Liver (tissue), 9 donors: Measurements from ENCODE around the gene ATCAY. TPM values are rescaled to one million over a fixed set of nuclear protein-coding genes. Genes with fewer than 3 reads are reported as not detected.

Experiments
- DNase-seq: peaks from one replicate; pipeline ENCODE4 v3.0.0-alpha.2; 2017; ENCODE audit warnings: low spot score
- H3K27ac ChIP-seq, 2 donors: one replicate each; pipeline ENCODE4 v1.7.0; 2013; ENCODE audit warnings: inconsistent platforms in 2 of 2, low read length in 2 of 2, control low read depth in 1 of 2, low read depth in 1 of 2, mild to moderate bottlenecking in 1 of 2
- H3K27me3 ChIP-seq, 4 donors: one replicate each; pipeline versions ENCODE4 v1.6.1 to v1.7.0; 2013; ENCODE audit warnings: low read length in 3 of 4, inconsistent platforms in 1 of 4, mild to moderate bottlenecking in 1 of 4, moderate library complexity in 1 of 4; ENCODE audit not compliant: control insufficient read depth in 4 of 4, insufficient read depth in 4 of 4
- H3K36me3 ChIP-seq, 4 donors: one replicate each; pipeline versions ENCODE4 v1.6.1 to v1.7.0; 2013; ENCODE audit warnings: low read length in 3 of 4, mild to moderate bottlenecking in 3 of 4, low read depth in 1 of 4, moderate library complexity in 1 of 4; ENCODE audit not compliant: control insufficient read depth in 4 of 4, insufficient read depth in 3 of 4
- H3K4me1 ChIP-seq, 4 donors: one replicate each; pipeline versions ENCODE4 v1.6.1 to v1.7.0; 2013; ENCODE audit warnings: low read length in 3 of 4, mild to moderate bottlenecking in 3 of 4, moderate library complexity in 1 of 4; ENCODE audit not compliant: control insufficient read depth in 4 of 4, insufficient read depth in 4 of 4
- H3K4me3 ChIP-seq, 3 donors: one replicate each; pipeline versions ENCODE4 v1.6.1 to v1.7.0; 2013; ENCODE audit warnings: low read length in 3 of 3, control low read depth in 1 of 3, low read depth in 1 of 3, mild to moderate bottlenecking in 1 of 3
- H3K9ac ChIP-seq, 2 donors: one replicate each; pipeline ENCODE4 v1.7.0; 2013; ENCODE audit warnings: low read length in 2 of 2, mild to moderate bottlenecking in 2 of 2, moderate library complexity in 2 of 2, control low read depth in 1 of 2, low read depth in 1 of 2
- H3K9me3 ChIP-seq, 4 donors: one replicate each; pipeline versions ENCODE4 v1.6.1 to v1.7.0; 2013; ENCODE audit warnings: low read length in 3 of 4; ENCODE audit not compliant: control insufficient read depth in 4 of 4
- EGR1 ChIP-seq, 2 donors: IDR thresholded peaks; 2 replicates each; pipeline ENCODE4 v1.6.1; 2016 to 2018; ENCODE audit warnings: antibody characterized with exemption in 2 of 2, low read depth in 2 of 2
- FOXA1 ChIP-seq: IDR thresholded peaks from 2 replicates; pipeline ENCODE4 v1.6.1; 2016; ENCODE audit warnings: antibody characterized with exemption
- FOXA2 ChIP-seq: IDR thresholded peaks from 2 replicates; pipeline ENCODE4 v1.6.1; 2016; ENCODE audit warnings: antibody characterized with exemption
- GABPA ChIP-seq, 2 donors: IDR thresholded peaks in 1 of 2; conservative IDR thresholded peaks in 1 of 2; 2 replicates each; pipeline ENCODE4 v1.6.1; 2016; ENCODE audit warnings: antibody characterized with exemption in 2 of 2, mild to moderate bottlenecking in 1 of 2, moderate library complexity in 1 of 2
- HNF4A ChIP-seq, 2 donors: conservative IDR thresholded peaks; 2 replicates each; pipeline ENCODE4 v1.6.1; 2016; ENCODE audit warnings: antibody characterized with exemption in 2 of 2, mild to moderate bottlenecking in 2 of 2
- HNF4G ChIP-seq: IDR thresholded peaks from 2 replicates; pipeline ENCODE4 v1.6.1; 2016; ENCODE audit warnings: antibody characterized with exemption
- JUND ChIP-seq, 2 donors: IDR thresholded peaks; 2 replicates each; pipeline ENCODE4 v1.6.1; 2016; ENCODE audit warnings: antibody characterized with exemption in 2 of 2
- NR2F2 ChIP-seq: IDR thresholded peaks from 2 replicates; pipeline ENCODE4 v1.6.1; 2016; ENCODE audit warnings: antibody characterized with exemption
- RAD21 ChIP-seq, 2 donors: IDR thresholded peaks; 2 replicates each; pipeline ENCODE4 v1.6.1; 2016; ENCODE audit warnings: antibody characterized with exemption in 2 of 2, mild to moderate bottlenecking in 2 of 2
- REST ChIP-seq: IDR thresholded peaks from 2 replicates; pipeline ENCODE4 v1.6.1; 2016; ENCODE audit warnings: antibody characterized with exemption, mild to moderate bottlenecking
- RXRA ChIP-seq, 2 donors: IDR thresholded peaks; 2 replicates each; pipeline ENCODE4 v1.6.1; 2017 to 2018; ENCODE audit warnings: antibody characterized with exemption in 2 of 2, mild to moderate bottlenecking in 1 of 2
- SP1 ChIP-seq: IDR thresholded peaks from 2 replicates; pipeline ENCODE4 v1.6.1; 2018; ENCODE audit warnings: antibody characterized with exemption, mild to moderate bottlenecking
- TAF1 ChIP-seq: conservative IDR thresholded peaks from 2 replicates; pipeline ENCODE4 v1.6.1; 2016; ENCODE audit warnings: antibody characterized with exemption, mild to moderate bottlenecking
- YY1 ChIP-seq: IDR thresholded peaks from 2 replicates; pipeline ENCODE4 v1.6.1; 2016; ENCODE audit warnings: antibody characterized with exemption, mild to moderate bottlenecking
- ZBTB33 ChIP-seq: IDR thresholded peaks from 2 replicates; pipeline ENCODE4 v1.6.1; 2016; ENCODE audit warnings: antibody characterized with exemption
- WGBS: extraction: QIAGEN DNeasy Blood & Tissue Kit; methylation state at CpG from one replicate; pipeline ENCODE4 v1.1.7; 2013; 5-methylcytosine and 5-hydroxymethylcytosine counted together
- polyA plus RNA-seq, 2 donors: library from polyadenylated mRNA; stranded (reverse) in 1 of 2; unstranded in 1 of 2; fragments of 200-250 nt in 1 of 2; fragments of >200 nt in 1 of 2; fragmentation: Nextera tagmentation in 1 of 2; extraction: Ambion mirVana in 1 of 2; gene quantifications; one replicate each; pipeline versions ENCODE4 v1.2.1 to v1.2.3, GENCODE V29; 2013 to 2015
- total RNA-seq, 2 donors: library from RNA; depleted of rRNA; stranded (reverse); fragments of >200 nt; gene quantifications; one replicate each; pipeline ENCODE4 v1.2.3, GENCODE V29; 2014
- TF ChIP-seq, protein P1 (sequence below): IDR thresholded peaks from 2 replicates; pipeline ENCODE4 v1.6.1; 2016; ENCODE audit warnings: antibody characterized with exemption
- TF ChIP-seq, protein P2 (sequence below): IDR thresholded peaks from 2 replicates; pipeline ENCODE4 v1.6.1; 2016; ENCODE audit warnings: antibody characterized with exemption
- TF ChIP-seq, protein P3 (sequence below): fragments of 150-350 bp; IDR thresholded peaks from 2 replicates; pipeline ENCODE4 v1.5.1; 2017; ENCODE audit warnings: improper control_type of control experiment, low read depth, low read length; ENCODE audit not compliant: missing input control
- donor health status: healthy.
- donor health status: healthy.
- donor health status: healthy.
- donor health status: healthy.
- donor health status: healthy.

The ATCAY gene
- total and polyA plus RNA-seq, 4 donors: not detected

- Histone ChIP-seq H3K4me3 (no peak overlapping the region), H3K27me3 (no peaks in the 10 kb centered on the region), H3K27ac (no peak overlapping the region), H3K9ac (no peak overlapping the region), H3K4me1 (no peaks in the 10 kb centered on the region), H3K9me3 (no peaks in the 10 kb centered on the region), H3K36me3 (no peaks in the 10 kb centered on the region)
- no peak for TF ChIP-seq RXRA (IDR thresholded peaks at IDR 0.05)
- no peak for DNase-seq
- WGBS: 85% methylated on average over 12 of the region's 12 CpGs
These were observed 23.0 kb upstream of the ATCAY start for GRCh38 chr19:3857449-3858003.

- Histone ChIP-seq H3K36me3 (no peaks in the 10 kb centered on the region), H3K9me3 (no peaks in the 10 kb centered on the region), H3K4me1 (no peaks in the 10 kb centered on the region), H3K4me3 (no peak overlapping the region), H3K27me3 (peaks cover 0 to 3% (median 0%) of the 10 kb centered on the region in 4 donors), H3K27ac (no peak overlapping the region), H3K9ac (no peak overlapping the region)
- DNase-seq: no peak
- no peak for TF ChIP-seq HNF4A (conservative IDR thresholded peaks at IDR 0.05)
- no peak for TF ChIP-seq REST
- TF ChIP-seq HNF4G: no peak
- TF ChIP-seq GABPA (IDR thresholded peaks at IDR 0.05 in 1 of 2, conservative IDR thresholded peaks at IDR 0.05 in 1 of 2): no peak
- TF ChIP-seq FOXA2: no peak
- no peak for TF ChIP-seq SP1
- no peak for TF ChIP-seq YY1
- TF ChIP-seq, protein P1, sequence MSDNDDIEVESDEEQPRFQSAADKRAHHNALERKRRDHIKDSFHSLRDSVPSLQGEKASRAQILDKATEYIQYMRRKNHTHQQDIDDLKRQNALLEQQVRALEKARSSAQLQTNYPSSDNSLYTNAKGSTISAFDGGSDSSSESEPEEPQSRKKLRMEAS: no peak
- TF ChIP-seq EGR1 (IDR thresholded peaks at IDR 0.05; ENCODE audit: low read depth in 2 of 2): no peak
- TF ChIP-seq ZBTB33: no peak
- TF ChIP-seq JUND (IDR thresholded peaks at IDR 0.05): no peak
- TF ChIP-seq NR2F2: no peak
- no peak for TF ChIP-seq TAF1
- TF ChIP-seq, protein P2, sequence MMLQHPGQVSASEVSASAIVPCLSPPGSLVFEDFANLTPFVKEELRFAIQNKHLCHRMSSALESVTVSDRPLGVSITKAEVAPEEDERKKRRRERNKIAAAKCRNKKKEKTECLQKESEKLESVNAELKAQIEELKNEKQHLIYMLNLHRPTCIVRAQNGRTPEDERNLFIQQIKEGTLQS: no peak
- TF ChIP-seq RAD21 (IDR thresholded peaks at IDR 0.05): no peak
- no peak for TF ChIP-seq RXRA (IDR thresholded peaks at IDR 0.05)
- TF ChIP-seq, protein P3, sequence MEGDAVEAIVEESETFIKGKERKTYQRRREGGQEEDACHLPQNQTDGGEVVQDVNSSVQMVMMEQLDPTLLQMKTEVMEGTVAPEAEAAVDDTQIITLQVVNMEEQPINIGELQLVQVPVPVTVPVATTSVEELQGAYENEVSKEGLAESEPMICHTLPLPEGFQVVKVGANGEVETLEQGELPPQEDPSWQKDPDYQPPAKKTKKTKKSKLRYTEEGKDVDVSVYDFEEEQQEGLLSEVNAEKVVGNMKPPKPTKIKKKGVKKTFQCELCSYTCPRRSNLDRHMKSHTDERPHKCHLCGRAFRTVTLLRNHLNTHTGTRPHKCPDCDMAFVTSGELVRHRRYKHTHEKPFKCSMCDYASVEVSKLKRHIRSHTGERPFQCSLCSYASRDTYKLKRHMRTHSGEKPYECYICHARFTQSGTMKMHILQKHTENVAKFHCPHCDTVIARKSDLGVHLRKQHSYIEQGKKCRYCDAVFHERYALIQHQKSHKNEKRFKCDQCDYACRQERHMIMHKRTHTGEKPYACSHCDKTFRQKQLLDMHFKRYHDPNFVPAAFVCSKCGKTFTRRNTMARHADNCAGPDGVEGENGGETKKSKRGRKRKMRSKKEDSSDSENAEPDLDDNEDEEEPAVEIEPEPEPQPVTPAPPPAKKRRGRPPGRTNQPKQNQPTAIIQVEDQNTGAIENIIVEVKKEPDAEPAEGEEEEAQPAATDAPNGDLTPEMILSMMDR: no peak
- TF ChIP-seq FOXA1: no peak
- WGBS: 84% methylated on average over 17 of the region's 17 CpGs
These were observed 20.0 kb upstream of the ATCAY start for GRCh38 chr19:3860499-3860898.
